LNCAP (cell line): ENCODE data around the gene BCAP31.

Experiments
- CTCF ChIP-seq: fragments of 450-650 bp; IDR thresholded peaks from 2 replicates; pipeline ENCODE4 v1.5.1; 2017; ENCODE audit warnings: mild to moderate bottlenecking

Gene BCAP31

DNA sequence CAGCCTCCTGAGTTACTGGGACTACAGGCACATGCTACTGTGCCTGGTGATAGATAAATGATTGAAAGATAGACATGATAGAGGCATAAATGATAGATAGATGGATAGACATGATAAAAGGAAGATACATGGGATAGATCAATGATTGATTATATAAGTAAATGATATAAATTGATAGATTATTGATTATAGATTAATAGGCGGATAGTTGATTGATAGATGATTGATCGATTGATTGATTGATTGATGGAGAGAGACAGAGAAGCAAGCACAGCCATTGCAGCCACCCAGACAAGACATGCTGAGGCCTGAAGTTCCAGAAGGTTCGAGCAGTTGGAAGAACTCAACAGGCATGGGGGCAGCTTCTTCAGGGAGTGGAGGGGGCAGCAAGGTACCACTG is 22.2 kb upstream of the BCAP31 start:
- no peak for TF ChIP-seq CTCF

DNA sequence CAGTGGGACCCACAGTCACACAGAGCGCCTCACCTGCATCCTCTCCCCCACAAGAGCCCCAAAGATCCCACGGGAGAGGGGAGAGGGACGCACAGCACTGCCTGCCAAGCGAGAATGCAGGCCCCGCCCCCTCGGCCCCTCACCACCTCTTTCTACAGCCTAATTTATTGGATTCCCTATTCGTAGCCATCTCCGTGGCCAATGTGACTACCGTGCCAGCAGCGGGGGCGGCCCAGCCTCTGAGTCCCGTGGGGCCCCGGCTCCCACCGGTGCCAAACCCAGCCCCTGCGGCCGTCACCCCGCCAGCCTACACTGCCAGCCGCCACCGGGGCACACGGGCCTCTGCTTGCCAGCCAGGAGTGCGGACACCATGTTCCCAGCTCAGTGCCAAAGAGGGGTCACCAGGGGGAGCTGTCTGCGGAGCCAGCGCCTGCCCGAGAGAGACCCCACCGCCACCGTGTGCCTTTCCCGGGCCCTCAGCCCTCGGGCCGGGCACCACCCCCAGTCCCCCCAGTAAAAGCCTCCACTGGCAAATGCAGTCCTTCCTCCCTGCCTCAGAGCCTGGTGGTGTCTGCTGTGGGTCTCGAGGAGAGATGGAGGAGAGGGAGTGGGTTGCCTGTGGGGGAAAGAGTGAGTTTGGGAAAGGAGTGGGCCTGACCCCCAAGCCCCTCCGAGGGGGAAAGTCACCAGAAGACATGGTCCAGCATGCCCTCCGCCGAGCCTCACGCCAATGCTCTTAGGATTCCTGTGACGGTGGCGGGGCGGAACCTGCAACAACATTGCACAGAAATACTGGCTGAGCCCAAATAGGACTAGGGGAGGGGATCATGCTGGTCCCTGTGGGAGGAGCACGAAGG is 20.3 kb upstream of the BCAP31 start:
- no peak for TF ChIP-seq CTCF

GRCh38 chrX:153741446-153741845 is 17.3 kb upstream of the BCAP31 start:
- TF ChIP-seq CTCF: no peak

DNA sequence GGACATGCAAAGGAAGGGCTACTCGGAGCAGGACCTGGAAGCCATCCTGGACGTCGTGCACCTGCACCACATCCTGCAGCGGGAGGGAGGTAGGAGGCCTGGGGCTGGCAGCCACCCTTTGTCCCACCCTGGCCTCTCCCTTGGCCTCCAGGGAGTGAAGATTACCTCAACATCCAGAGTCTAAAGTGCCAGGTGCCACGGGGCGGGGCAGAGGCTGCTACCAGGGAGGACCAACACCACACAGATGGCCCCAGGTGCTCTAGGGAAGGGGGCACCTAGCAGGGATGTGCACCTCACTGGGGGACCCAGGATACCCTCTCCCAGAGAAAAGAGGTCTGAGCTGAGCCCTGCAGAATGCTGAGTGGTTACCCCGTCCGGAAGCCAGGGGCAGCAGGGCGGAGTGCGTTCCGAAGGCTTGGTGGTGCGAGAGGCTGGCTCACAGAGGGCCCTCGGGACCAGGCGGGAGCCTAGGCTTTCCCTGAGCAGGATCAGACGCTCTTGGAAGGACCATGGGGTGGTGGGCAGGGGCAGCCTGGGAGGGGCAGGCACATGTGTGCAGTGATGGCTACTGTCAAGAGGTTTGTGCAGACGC is 16.5 kb upstream of the BCAP31 start:
- no peak for TF ChIP-seq CTCF

DNA sequence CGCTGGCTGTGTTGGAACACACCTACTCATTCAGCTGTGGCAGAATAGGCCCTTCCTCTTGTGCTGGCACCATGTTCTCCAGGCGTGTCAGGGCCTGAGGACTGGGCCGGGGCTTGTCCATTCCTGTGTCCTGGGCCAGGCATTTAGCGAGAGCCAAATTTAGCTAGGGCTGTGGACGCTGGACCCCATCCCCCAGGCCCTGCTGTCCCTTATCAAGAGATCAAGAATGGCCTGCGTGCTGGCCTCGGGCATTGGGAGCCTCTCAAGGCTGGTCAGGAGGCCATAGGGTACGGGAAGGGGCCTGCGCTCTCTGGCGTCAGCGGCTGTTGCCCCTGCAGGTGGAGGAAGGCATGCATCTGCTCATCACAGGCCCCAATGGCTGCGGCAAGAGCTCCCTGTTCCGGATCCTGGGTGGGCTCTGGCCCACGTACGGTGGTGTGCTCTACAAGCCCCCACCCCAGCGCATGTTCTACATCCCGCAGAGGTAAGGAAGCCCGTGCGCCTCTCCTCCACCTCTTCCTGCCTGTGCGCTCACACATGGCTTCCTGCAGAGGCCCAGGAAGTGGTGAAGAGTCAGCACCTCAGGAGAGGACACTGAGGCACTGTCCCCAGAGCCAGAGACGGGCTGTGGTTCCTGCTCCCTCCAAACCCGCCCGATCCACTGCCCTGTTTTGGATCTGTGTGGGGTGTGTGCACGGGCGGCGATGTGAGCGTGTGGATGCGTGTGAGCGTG is 15.7 kb upstream of the BCAP31 start:
- no peak for TF ChIP-seq CTCF

- no peak for TF ChIP-seq CTCF
Observed at GRCh38 chrX:153738056-153738605, 13.9 kb upstream of the BCAP31 start.

- TF ChIP-seq CTCF: no peak
Observed at GRCh38 chrX:153736871-153737441, 12.8 kb upstream of the BCAP31 start.
